Right lobe of liver (tissue), 4 donors: ENCODE results near the gene TCP1.

Experiments used
- CTCF ChIP-seq, 4 donors: fragments of 200-600 bp in 3 of 4; fragments of 450-650 bp in 1 of 4; IDR thresholded peaks; one replicate each; pipeline versions ENCODE4 v1.5.1 to v1.8.0; 2016 to 2022; ENCODE audit warnings: antibody characterized with exemption in 4 of 4, mild to moderate bottlenecking in 2 of 4
- POLR2A ChIP-seq: fragments of 450-650 bp; IDR thresholded peaks from one replicate; pipeline ENCODE4 v1.6.1; 2017; ENCODE audit warnings: antibody characterized with exemption, mild to moderate bottlenecking
- donor health status: DM: no; HTN: no; CAD: no.
- donor health status: DM: no; HTN: no; CAD: no.
- donor health status: DM: no; HTN: yes; CAD: no.

GRCh38 chr6:159729598-159730331 is 59.6 kb downstream of the TCP1 start:
- TF ChIP-seq CTCF (IDR thresholded peaks at IDR 0.05) (no peak), POLR2A (no peak)
